ENCODE results near the gene PODXL2. TPM values are rescaled to one million over a fixed set of nuclear protein-coding genes. Genes with fewer than 3 reads are reported as not detected.

PODXL2 gene
- total RNA-seq, 4 donors from 2014 or later: 2.1 to 5.5 (median 4.4) TPM

DNA sequence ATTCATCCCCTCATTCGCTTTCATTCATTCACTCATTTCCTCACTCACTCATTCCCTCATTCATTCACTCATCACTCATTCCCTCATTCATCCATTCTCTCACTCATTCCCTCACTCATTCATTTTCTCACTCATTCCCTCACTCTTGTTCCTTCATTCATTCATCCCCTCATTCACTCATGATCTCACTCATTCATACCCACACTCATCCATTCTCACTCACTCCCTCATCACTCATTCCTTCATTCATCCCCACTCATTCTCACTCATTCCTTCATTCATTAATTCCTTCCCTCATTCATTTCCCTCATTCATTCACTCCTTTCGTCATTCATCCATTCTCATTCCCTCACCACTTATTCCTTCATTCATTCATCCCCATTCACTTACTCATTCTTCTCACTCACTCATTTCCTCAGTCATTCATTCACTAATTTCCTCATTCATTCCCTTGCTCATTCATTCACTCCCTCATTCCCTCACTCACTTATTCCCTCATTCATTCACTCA is 58.3 kb downstream of the PODXL2 start:
- Histone ChIP-seq H3K4me1 (peaks cover 0 to 27% (median 22%) of the 10 kb centered on the region in 3 donors), H3K9me3 (no peaks in the 10 kb centered on the region), H3K27ac (no peak overlapping the region), H3K36me3 (peaks cover 0 to 33% (median 0%) of the 10 kb centered on the region in 3 donors), H3K27me3 (no peaks in the 10 kb centered on the region), H3K4me3 (no peak overlapping the region)
- TF ChIP-seq, protein P1, sequence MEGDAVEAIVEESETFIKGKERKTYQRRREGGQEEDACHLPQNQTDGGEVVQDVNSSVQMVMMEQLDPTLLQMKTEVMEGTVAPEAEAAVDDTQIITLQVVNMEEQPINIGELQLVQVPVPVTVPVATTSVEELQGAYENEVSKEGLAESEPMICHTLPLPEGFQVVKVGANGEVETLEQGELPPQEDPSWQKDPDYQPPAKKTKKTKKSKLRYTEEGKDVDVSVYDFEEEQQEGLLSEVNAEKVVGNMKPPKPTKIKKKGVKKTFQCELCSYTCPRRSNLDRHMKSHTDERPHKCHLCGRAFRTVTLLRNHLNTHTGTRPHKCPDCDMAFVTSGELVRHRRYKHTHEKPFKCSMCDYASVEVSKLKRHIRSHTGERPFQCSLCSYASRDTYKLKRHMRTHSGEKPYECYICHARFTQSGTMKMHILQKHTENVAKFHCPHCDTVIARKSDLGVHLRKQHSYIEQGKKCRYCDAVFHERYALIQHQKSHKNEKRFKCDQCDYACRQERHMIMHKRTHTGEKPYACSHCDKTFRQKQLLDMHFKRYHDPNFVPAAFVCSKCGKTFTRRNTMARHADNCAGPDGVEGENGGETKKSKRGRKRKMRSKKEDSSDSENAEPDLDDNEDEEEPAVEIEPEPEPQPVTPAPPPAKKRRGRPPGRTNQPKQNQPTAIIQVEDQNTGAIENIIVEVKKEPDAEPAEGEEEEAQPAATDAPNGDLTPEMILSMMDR (IDR thresholded peaks at IDR 0.05): no peak
- TF ChIP-seq POLR2A (IDR thresholded peaks at IDR 0.05): no peak
- 89 to 94% methylated on average over 2 of the region's 2 CpGs for WGBS, 2 donors
- intact Hi-C loops (cut with DNase I): no loop called here
- DNase-seq: no peak

DNA sequence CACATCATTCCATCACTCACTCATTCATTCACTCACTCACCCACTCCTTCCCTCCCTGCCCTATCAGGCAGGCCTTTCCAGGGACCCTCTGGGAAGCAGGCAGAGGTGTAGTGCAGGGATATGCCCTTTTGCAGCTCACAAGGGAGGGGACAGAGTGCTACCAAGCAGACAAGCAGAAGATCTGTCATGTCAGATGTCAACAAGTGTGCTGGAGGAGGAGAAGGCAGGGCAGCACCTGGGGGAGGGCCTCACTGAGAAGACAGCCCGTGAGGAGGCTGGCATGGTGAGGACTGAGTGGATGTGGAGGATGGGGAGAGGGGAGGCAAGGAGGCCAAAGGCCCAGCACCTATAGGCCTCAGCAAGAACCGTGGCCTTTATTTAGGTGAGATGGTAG is 59.0 kb downstream of the PODXL2 start:
- Histone ChIP-seq H3K27ac (no peak overlapping the region), H3K27me3 (no peaks in the 10 kb centered on the region), H3K4me1 (peaks cover 0 to 27% (median 22%) of the 10 kb centered on the region in 3 donors), H3K36me3 (peaks cover 0 to 41% (median 0%) of the 10 kb centered on the region in 3 donors), H3K9me3 (no peaks in the 10 kb centered on the region), H3K4me3 (no peak overlapping the region)
- no peak for DNase-seq
- intact Hi-C loops (cut with DNase I): no loop called here
- TF ChIP-seq, protein P1 (IDR thresholded peaks at IDR 0.05): no peak
- TF ChIP-seq POLR2A (IDR thresholded peaks at IDR 0.05): no peak
- 55 to 64% methylated on average over 2 of the region's 2 CpGs for WGBS, 2 donors

DNA sequence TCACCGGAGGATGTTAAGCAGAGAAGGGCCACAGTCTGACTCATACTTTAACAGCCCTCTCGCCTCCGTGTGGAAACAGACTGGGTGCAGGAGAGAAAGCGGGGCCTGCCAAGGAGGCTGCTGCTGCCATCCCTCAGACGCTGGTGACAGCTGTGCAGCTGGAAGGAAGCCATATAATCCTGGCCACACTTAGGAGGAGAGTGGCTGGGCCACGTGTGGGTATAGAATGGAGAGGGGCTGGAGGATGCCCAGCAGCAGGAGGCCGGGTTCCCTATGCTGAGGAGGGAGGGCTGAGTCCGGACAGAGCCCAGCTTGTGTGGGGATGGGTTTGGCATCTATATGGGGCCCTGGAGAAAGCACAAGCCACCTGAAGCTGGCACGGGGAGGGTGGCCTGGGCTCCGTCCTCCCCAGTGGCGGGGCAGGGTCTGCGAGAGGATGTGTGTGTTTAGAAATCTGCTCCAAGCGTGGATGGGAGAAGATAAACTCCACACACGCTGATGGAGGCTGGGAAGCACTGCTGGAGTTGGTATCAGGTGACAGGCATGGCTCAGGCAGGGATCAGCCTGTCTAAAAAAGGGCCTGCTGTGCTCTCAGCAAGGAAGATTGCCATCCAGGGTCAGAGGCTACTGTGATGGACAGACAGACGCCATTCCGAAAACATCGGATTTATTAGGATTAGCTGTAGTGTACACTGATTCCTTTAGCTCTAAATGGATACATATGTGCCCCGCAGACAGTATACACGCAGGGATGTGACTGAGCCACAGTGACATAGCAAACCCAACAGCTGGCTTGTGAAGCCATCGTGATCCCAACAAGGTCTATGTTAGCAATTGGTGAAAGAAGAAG is 59.7 kb downstream of the PODXL2 start:
- Histone ChIP-seq H3K4me1 (peaks cover 0 to 22% (median 19%) of the 10 kb centered on the region in 3 donors), H3K36me3 (peaks cover 0 to 47% (median 0%) of the 10 kb centered on the region in 3 donors), H3K4me3 (no peak overlapping the region), H3K27ac (peak overlapping the region in 2 of 4 donors; percentile 12 to 61), H3K27me3 (no peaks in the 10 kb centered on the region), H3K9me3 (no peaks in the 10 kb centered on the region)
- WGBS, 2 donors: 74 to 83% methylated on average over 15 to 18 of the region's 20 CpGs
- TF ChIP-seq POLR2A (IDR thresholded peaks at IDR 0.05): no peak
- TF ChIP-seq, protein P1 (IDR thresholded peaks at IDR 0.05): no peak
- no peak for DNase-seq
- intact Hi-C loops (cut with DNase I): no loop called here

DNA sequence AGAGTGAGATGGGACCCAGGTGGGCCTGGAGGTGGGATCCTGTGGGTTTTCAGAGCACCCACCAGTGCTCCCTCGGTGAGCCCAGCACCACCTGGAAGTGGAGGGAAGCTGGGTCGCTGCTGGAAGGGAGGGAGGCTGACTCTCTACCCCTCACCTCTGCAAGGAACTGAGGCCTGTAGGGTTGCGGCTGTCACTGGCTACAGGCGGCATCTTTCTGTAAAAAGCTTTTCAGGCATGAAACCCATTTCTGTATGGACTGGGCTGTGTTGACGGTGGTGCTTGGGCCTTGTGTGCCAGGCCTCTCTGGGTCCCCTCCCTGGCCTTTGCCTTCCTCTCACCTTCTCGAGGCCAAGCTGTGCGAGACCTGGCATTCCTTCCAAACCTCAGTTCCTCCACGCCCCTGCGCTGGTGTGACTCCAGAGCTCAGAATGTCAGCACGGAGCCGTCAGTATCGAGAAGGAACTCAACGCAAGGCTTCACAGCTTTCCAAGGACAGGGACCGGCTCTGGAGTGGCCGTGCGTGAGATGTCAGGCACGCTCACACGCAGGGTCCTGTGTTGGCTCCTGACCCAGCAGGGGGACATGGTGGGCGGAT is 60.4 kb downstream of the PODXL2 start:
- H3K9me3 ChIP-seq: no peaks in the 10 kb centered on the region
- TF ChIP-seq, protein P1 (IDR thresholded peaks at IDR 0.05): no peak
- TF ChIP-seq POLR2A (IDR thresholded peaks at IDR 0.05): no peak
- peaks cover 0 to 52% (median 0%) of the 10 kb centered on the region in 3 donors for H3K36me3 ChIP-seq
- H3K27ac ChIP-seq: peak overlapping the region in 3 of 4 donors; percentile 12 to 63 (median 61)
- H3K27me3 ChIP-seq: no peaks in the 10 kb centered on the region
- DNase-seq: no peak
- H3K4me1 ChIP-seq: peaks cover 0 to 20% (median 17%) of the 10 kb centered on the region in 3 donors
- 90 to 96% methylated on average over 12 to 19 of the region's 19 CpGs for WGBS, 2 donors
- no peak overlapping the region for H3K4me3 ChIP-seq
- intact Hi-C loops (cut with DNase I): no loop called here

DNA sequence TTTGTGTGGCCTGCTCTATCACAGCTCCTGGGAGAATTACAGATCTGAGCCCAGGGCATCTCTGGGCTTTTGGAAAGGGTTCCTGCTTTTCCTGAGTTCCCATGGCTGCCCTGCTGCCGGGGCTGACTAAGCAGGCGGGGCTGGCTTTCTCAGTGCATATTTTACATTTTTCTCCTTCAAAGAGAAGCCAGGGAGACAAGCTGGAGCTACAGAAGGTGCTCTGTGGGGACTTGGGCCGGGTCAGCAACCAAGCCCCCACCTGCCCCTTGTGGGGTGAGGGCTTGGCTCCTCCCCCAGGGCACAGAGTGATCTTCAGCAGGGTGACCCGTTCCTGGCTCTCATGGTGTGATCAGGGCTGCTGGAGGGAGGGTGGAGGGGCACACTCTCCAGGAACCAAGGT is 61.1 kb downstream of the PODXL2 start:
- H3K4me1 ChIP-seq: peaks cover 0 to 20% (median 17%) of the 10 kb centered on the region in 3 donors
- intact Hi-C loops (cut with DNase I): no loop called here
- WGBS, 2 donors: 17 to 20% methylated on average over 1 to 2 of the region's 4 CpGs

More for the DNA sequence above, 61.1 kb downstream of the PODXL2 start:
- Histone ChIP-seq H3K4me3 (no peak overlapping the region), H3K27me3 (no peaks in the 10 kb centered on the region), H3K36me3 (peaks cover 0 to 59% (median 0%) of the 10 kb centered on the region in 3 donors), H3K9me3 (no peaks in the 10 kb centered on the region), H3K27ac (peak overlapping the region; percentile 12 to 68 (median 38))
- DNase-seq: no peak
- TF ChIP-seq POLR2A (IDR thresholded peaks at IDR 0.05): no peak
- TF ChIP-seq, protein P1 (IDR thresholded peaks at IDR 0.05): no peak
